HG02943 (cell line): Measurements from ENCODE around the gene CAST.
A peak's percentile ranks its signal among the peaks of the same experiment; 100 is the strongest.
"Not testable (repeated sequence)": the region's sequence is repeated elsewhere in the genome, so short reads cannot be mapped to it uniquely, and the experiment has no call there.

ENCODE experiments used
- ATAC-seq: cut with Tn5 transposase; IDR thresholded peaks from one replicate; pipeline ENCODE4 v1.9.1; 2021; ENCODE audit warnings: mild to moderate bottlenecking, low read depth, moderate library complexity; ENCODE audit not compliant: unreplicated experiment

Gene CAST

GRCh38 chr5:96772111-96772510 lies 109.9 kb downstream of the CAST start:
- no peak for ATAC-seq

GRCh38 chr5:96772542-96772941 lies 110.4 kb downstream of the CAST start:
- ATAC-seq = no peak

GRCh38 chr5:96775050-96775449 lies 112.9 kb downstream of the CAST start:
- ATAC-seq = no peak

- no peak for ATAC-seq
Measured at GRCh38 chr5:96775689-96776088, 113.5 kb downstream of the CAST start.

GRCh38 chr5:96776621-96777020 lies 114.4 kb downstream of the CAST start:
- ATAC-seq = no peak

- no peak for ATAC-seq
Measured at GRCh38 chr5:96778409-96778808, 116.2 kb downstream of the CAST start.

GRCh38 chr5:96780626-96781025 lies 118.5 kb downstream of the CAST start:
- ATAC-seq = no peak

- ATAC-seq = no peak
Measured at GRCh38 chr5:96781031-96781971, 119.1 kb downstream of the CAST start.

- ATAC-seq = no peak
Measured at GRCh38 chr5:96783326-96783725, 121.2 kb downstream of the CAST start.

- ATAC-seq = no peak
Measured at GRCh38 chr5:96785326-96786109, 123.3 kb downstream of the CAST start.

- ATAC-seq = no peak
Measured at GRCh38 chr5:96788112-96788749, 126.1 kb downstream of the CAST start.

GRCh38 chr5:96789794-96790330 lies 127.7 kb downstream of the CAST start:
- ATAC-seq = no peak

- no peak for ATAC-seq
Measured at GRCh38 chr5:96790961-96791504, 128.9 kb downstream of the CAST start.

- ATAC-seq = no peak
Measured at GRCh38 chr5:96794757-96795156, 132.6 kb downstream of the CAST start.

GRCh38 chr5:96795626-96796025 lies 133.4 kb downstream of the CAST start:
- no peak for ATAC-seq

- no peak for ATAC-seq
Measured at GRCh38 chr5:96796434-96796833, 134.3 kb downstream of the CAST start.

GRCh38 chr5:96801718-96802117 lies 139.5 kb downstream of the CAST start:
- not testable (repeated sequence) for ATAC-seq

GRCh38 chr5:96807075-96807654 lies 145.0 kb downstream of the CAST start:
- ATAC-seq = peak; percentile 34

GRCh38 chr5:96808541-96808828 lies 146.3 kb downstream of the CAST start:
- no peak for ATAC-seq

- no peak for ATAC-seq
Measured at GRCh38 chr5:96808868-96809558, 146.8 kb downstream of the CAST start.
